ENCODE data around the gene FCN3. TPM values are rescaled to one million over a fixed set of nuclear protein-coding genes. Genes with fewer than 3 reads are reported as not detected.

Gene FCN3
- total and polyA plus RNA-seq, 2 of the 4 experiments (the other 2 are of a cell fraction) = not detected

DNA sequence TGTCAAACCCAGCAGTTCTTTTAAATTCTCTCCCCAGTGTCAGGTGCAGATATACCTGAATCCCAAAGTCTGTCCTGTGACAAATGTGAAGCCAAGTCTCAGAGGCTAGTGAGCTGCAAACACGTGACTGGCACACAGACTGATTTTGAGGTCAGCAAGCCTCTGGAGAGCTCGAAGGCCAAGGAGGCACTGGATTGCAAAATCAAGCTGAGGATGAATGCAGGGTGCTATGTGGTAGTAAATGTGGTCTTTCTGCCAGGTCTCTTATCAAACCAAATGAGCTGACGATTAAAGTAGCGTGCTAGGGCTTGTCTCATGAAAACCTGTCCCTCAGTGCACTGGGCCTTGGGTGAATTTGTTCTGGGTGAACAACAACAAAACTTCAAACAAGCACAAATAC lies 38.4 kb upstream of the FCN3 start:
- POLR2A ChIA-PET (ENCODE audit: unreplicated experiment) = no interaction called here
- no peak overlapping the region for H4K8ac ChIP-seq (ENCODE audit: low read depth in 2 of 2, low read length in 2 of 2)
- H4K91ac ChIP-seq (ENCODE audit: insufficient read depth, low read depth, low read length) = no peak overlapping the region
- no peaks in the 10 kb centered on the region for H3K9me3 ChIP-seq (ENCODE audit: control insufficient read depth, insufficient read depth, low read length)
- peaks cover 66% of the 10 kb centered on the region for H3K36me3 ChIP-seq (ENCODE audit: control insufficient read depth, insufficient read depth, low read length)
- BruUV-seq (replicated peaks) = no TSS peak
- H2AK9ac ChIP-seq (replicated peaks; ENCODE audit: low read depth, low read length, poor library complexity) = no peak overlapping the region
- DNase-seq = no peak
- H3K4me1 ChIP-seq (ENCODE audit: control insufficient read depth, insufficient read depth, low read length) = peaks cover 3% of the 10 kb centered on the region
- intact Hi-C loops (cut with micrococcal nuclease) = no loop called here
- H4K5ac ChIP-seq (ENCODE audit: low read depth, low read length) = no peak overlapping the region
- no peak overlapping the region for H2BK5ac ChIP-seq (ENCODE audit: low read depth, low read length, poor library complexity, severe bottlenecking)
- H3K27ac ChIP-seq (ENCODE audit: insufficient read depth, low read length) = no peak overlapping the region
- no peak overlapping the region for H3K4me2 ChIP-seq (ENCODE audit: low read depth, low read length)
- no peak overlapping the region for H2AK5ac ChIP-seq (ENCODE audit: low read depth, low read length)
- peaks cover 8% of the 10 kb centered on the region; the same call in 1 of the 2 replicates for H3K9me1 ChIP-seq (ENCODE audit: insufficient read depth, low read length)
- dilution Hi-C loops (cut with HindIII; ENCODE audit: low sequenced_read_pairs, unreplicated experiment) = no loop called here
- no peak overlapping the region for H3K9ac ChIP-seq (ENCODE audit: low read depth, low read length)
- H3K14ac ChIP-seq (replicated peaks; ENCODE audit: low read depth, low read length) = no peak overlapping the region
- H2BK120ac ChIP-seq (ENCODE audit: low read depth, low read length) = no peak overlapping the region
- H3K18ac ChIP-seq (ENCODE audit: low read depth, low read length) = no peak overlapping the region
- in situ Hi-C loops (cut with MboI; ENCODE audit: low sequenced_read_pairs) = loop anchor here (10.0 kb wide), 1 partner anchor 252 kb away; no protein-coding TSS in a partner anchor
- no peak overlapping the region for H2AFZ ChIP-seq (replicated peaks; ENCODE audit: low read length, poor library complexity)
- H3K56ac ChIP-seq (ENCODE audit: extremely low read depth, insufficient read depth, low read length) = no peak overlapping the region
- H2BK20ac ChIP-seq (ENCODE audit: low read depth, low read length) = no peak overlapping the region
- CTCF ChIA-PET = interaction anchor here (1.5 kb wide), 1 partner anchor 11 kb away, joined by 3 read pairs; no protein-coding TSS in a partner anchor
- no peak overlapping the region for H3K23ac ChIP-seq (ENCODE audit: low read depth, low read length)
- H3K4me3 ChIP-seq (ENCODE audit: insufficient read depth, low read depth, low read length) = no peak overlapping the region
- H2BK15ac ChIP-seq (ENCODE audit: low read depth, low read length) = no peak overlapping the region
- peaks cover 40 to 54% of the 10 kb centered on the region in 2 experiments for H3K79me1 ChIP-seq (ENCODE audit: low read depth in 1 of 2, low read length in 2 of 2)
- H3K4ac ChIP-seq (ENCODE audit: low read depth, low read length) = no peak overlapping the region
- WGBS, 2 experiments (ENCODE audit: extremely low coverage in 2 of 2, insufficient read length in 1 of 2) = 80% methylated on average over 1 of the region's 4 CpGs; no CpG with 5 or more reads in 1 of the 2 experiments
- no peak for ATAC-seq (ENCODE audit: low read depth)
- H4K20me1 ChIP-seq (ENCODE audit: insufficient read depth, low read length) = no peaks in the 10 kb centered on the region
- TF ChIP-seq, protein P1, sequence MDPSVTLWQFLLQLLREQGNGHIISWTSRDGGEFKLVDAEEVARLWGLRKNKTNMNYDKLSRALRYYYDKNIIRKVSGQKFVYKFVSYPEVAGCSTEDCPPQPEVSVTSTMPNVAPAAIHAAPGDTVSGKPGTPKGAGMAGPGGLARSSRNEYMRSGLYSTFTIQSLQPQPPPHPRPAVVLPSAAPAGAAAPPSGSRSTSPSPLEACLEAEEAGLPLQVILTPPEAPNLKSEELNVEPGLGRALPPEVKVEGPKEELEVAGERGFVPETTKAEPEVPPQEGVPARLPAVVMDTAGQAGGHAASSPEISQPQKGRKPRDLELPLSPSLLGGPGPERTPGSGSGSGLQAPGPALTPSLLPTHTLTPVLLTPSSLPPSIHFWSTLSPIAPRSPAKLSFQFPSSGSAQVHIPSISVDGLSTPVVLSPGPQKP (IDR thresholded peaks at IDR 0.05; ENCODE audit: borderline replicate concordance, low read depth, low read length) = no peak
- no peak for TF ChIP-seq RFX5 (IDR thresholded peaks at IDR 0.05; ENCODE audit: low read depth, low read length)
- TF ChIP-seq BHLHE40 (IDR thresholded peaks at IDR 0.05; ENCODE audit: low read depth, low read length) = no peak
- no peak for TF ChIP-seq MAFK (IDR thresholded peaks at IDR 0.05; ENCODE audit: low read depth, low read length)
- no peak for TF ChIP-seq POLR2A (IDR thresholded peaks at IDR 0.05; ENCODE audit: low read depth, low read length)
- TF ChIP-seq SMC3 (IDR thresholded peaks at IDR 0.05; ENCODE audit: low read depth, low read length) = no peak
- TF ChIP-seq RCOR1 (IDR thresholded peaks at IDR 0.05; ENCODE audit: insufficient replicate concordance, low read length) = no peak
- no peak for TF ChIP-seq CHD1 (IDR thresholded peaks at IDR 0.05; ENCODE audit: low read depth, low read length)
- no peak for TF ChIP-seq FOS (IDR thresholded peaks at IDR 0.05; ENCODE audit: low read depth, low read length)
- H3K27me3 ChIP-seq (ENCODE audit: control insufficient read depth, insufficient read depth, low read length) = no peaks in the 10 kb centered on the region
